ENCODE results near the gene BAG5.
"Not testable (repeated sequence)": the region's sequence is repeated elsewhere in the genome, so short reads cannot be mapped to it uniquely, and the experiment has no call there.

BAG5 gene

GRCh38 chr14:103562429-103563225, at the start of gene BAG5, which contains the start of gene COA8:
Gene BAG5 (minus strand): TSS chr14:103562657. CDS start chr14:103561164, 1,493 bp downstream.
Gene COA8 (plus strand): TSS chr14:103562960. CDS start chr14:103563002, 42 bp downstream.
- no peaks in the 10 kb centered on the region for H3K27me3 ChIP-seq (ENCODE audit: low read depth, low read length)
- H3K4me3 ChIP-seq (ENCODE audit: low read depth in 1 of 2, low read length in 2 of 2), result peak within 1 kb of the TSS; percentile 88 to 98
- H3K4me1 ChIP-seq (ENCODE audit: control insufficient read depth in 1 of 2, insufficient read depth in 2 of 2, low read length in 2 of 2), result peaks cover 12 to 43% of the 10 kb centered on the region in 2 donors

GRCh38 chr14:103611215-103611614, 48.8 kb upstream of the BAG5 start:
- H3K4me1 ChIP-seq (ENCODE audit: control insufficient read depth in 1 of 2, insufficient read depth in 2 of 2, low read length in 2 of 2), result peaks cover 0 to 19% of the 10 kb centered on the region in 2 donors
- peaks cover 0 to 5% of the 10 kb centered on the region in 2 donors for H3K9me3 ChIP-seq (ENCODE audit: control insufficient read depth in 1 of 2, low read length in 2 of 2)
- H3K4me3 ChIP-seq (ENCODE audit: low read depth in 1 of 2, low read length in 2 of 2), result peak overlapping the region in 1 of 2 donors; percentile 14
- no peaks in the 10 kb centered on the region for H3K27me3 ChIP-seq (ENCODE audit: low read depth, low read length)
- no peaks in the 10 kb centered on the region for H3K36me3 ChIP-seq (ENCODE audit: control insufficient read depth in 1 of 2, insufficient read depth in 2 of 2, low read length in 2 of 2)
- no peak overlapping the region for H3K27ac ChIP-seq (ENCODE audit: low read length)

More at GRCh38 chr14:103562429-103563225, at the start of gene BAG5, which contains the start of gene COA8:
- Histone ChIP-seq H3K36me3 (ENCODE audit: control insufficient read depth in 1 of 2, insufficient read depth in 2 of 2, low read length in 2 of 2) (peaks cover 24% of the 10 kb centered on the region in 2 donors), H3K27ac (ENCODE audit: low read length) (peak within 1 kb of the TSS; percentile 82), H3K9me3 (ENCODE audit: control insufficient read depth in 1 of 2, low read length in 2 of 2) (no peaks in the 10 kb centered on the region)

- H3K27ac ChIP-seq (ENCODE audit: low read length); H3K4me3 ChIP-seq (ENCODE audit: low read depth in 1 of 2, low read length in 2 of 2); H3K27me3 ChIP-seq (ENCODE audit: low read depth, low read length); H3K9me3 ChIP-seq (ENCODE audit: control insufficient read depth in 1 of 2, low read length in 2 of 2); H3K36me3 ChIP-seq (ENCODE audit: control insufficient read depth in 1 of 2, insufficient read depth in 2 of 2, low read length in 2 of 2): not testable (repeated sequence)
- H3K4me1 ChIP-seq (ENCODE audit: control insufficient read depth in 1 of 2, insufficient read depth in 2 of 2, low read length in 2 of 2), result peaks cover 0 to 19% of the 10 kb centered on the region in 2 donors
Observed at GRCh38 chr14:103609081-103609480, 46.6 kb upstream of the BAG5 start.

GRCh38 chr14:103607822-103608221, 45.4 kb upstream of the BAG5 start:
- Histone ChIP-seq H3K36me3 (ENCODE audit: control insufficient read depth in 1 of 2, insufficient read depth in 2 of 2, low read length in 2 of 2) (no peaks in the 10 kb centered on the region), H3K27ac (ENCODE audit: low read length) (no peak overlapping the region), H3K9me3 (ENCODE audit: control insufficient read depth in 1 of 2, low read length in 2 of 2) (peaks cover 0 to 5% of the 10 kb centered on the region in 2 donors), H3K4me1 (ENCODE audit: control insufficient read depth in 1 of 2, insufficient read depth in 2 of 2, low read length in 2 of 2) (peaks cover 0 to 19% of the 10 kb centered on the region in 2 donors), H3K27me3 (ENCODE audit: low read depth, low read length) (no peaks in the 10 kb centered on the region), H3K4me3 (ENCODE audit: low read depth in 1 of 2, low read length in 2 of 2) (peak overlapping the region; percentile 47 to 50)

GRCh38 chr14:103606963-103607668, 44.7 kb upstream of the BAG5 start:
- Histone ChIP-seq H3K4me3 (ENCODE audit: low read depth in 1 of 2, low read length in 2 of 2) (peak overlapping the region; percentile 47 to 50), H3K27ac (ENCODE audit: low read length) (no peak overlapping the region), H3K36me3 (ENCODE audit: control insufficient read depth in 1 of 2, insufficient read depth in 2 of 2, low read length in 2 of 2) (no peaks in the 10 kb centered on the region), H3K27me3 (ENCODE audit: low read depth, low read length) (no peaks in the 10 kb centered on the region), H3K9me3 (ENCODE audit: control insufficient read depth in 1 of 2, low read length in 2 of 2) (peaks cover 0 to 5% of the 10 kb centered on the region in 2 donors), H3K4me1 (ENCODE audit: control insufficient read depth in 1 of 2, insufficient read depth in 2 of 2, low read length in 2 of 2) (peaks cover 0 to 19% of the 10 kb centered on the region in 2 donors)

- no peaks in the 10 kb centered on the region for H3K36me3 ChIP-seq (ENCODE audit: control insufficient read depth in 1 of 2, insufficient read depth in 2 of 2, low read length in 2 of 2)
Observed at GRCh38 chr14:103604620-103605019, 42.2 kb upstream of the BAG5 start.

GRCh38 chr14:103600503-103600902, 38.0 kb upstream of the BAG5 start:
- Histone ChIP-seq H3K36me3 (ENCODE audit: control insufficient read depth in 1 of 2, insufficient read depth in 2 of 2, low read length in 2 of 2) (no peaks in the 10 kb centered on the region), H3K27ac (ENCODE audit: low read length) (no peak overlapping the region), H3K27me3 (ENCODE audit: low read depth, low read length) (no peaks in the 10 kb centered on the region), H3K4me1 (ENCODE audit: control insufficient read depth in 1 of 2, insufficient read depth in 2 of 2, low read length in 2 of 2) (peaks cover 4 to 7% of the 10 kb centered on the region in 2 donors), H3K9me3 (ENCODE audit: control insufficient read depth in 1 of 2, low read length in 2 of 2) (no peaks in the 10 kb centered on the region), H3K4me3 (ENCODE audit: low read depth in 1 of 2, low read length in 2 of 2) (no peak overlapping the region)

More at GRCh38 chr14:103604620-103605019, 42.2 kb upstream of the BAG5 start:
- peaks cover 0 to 19% of the 10 kb centered on the region in 2 donors for H3K4me1 ChIP-seq (ENCODE audit: control insufficient read depth in 1 of 2, insufficient read depth in 2 of 2, low read length in 2 of 2)
- no peak overlapping the region for H3K27ac ChIP-seq (ENCODE audit: low read length)
- no peaks in the 10 kb centered on the region for H3K9me3 ChIP-seq (ENCODE audit: control insufficient read depth in 1 of 2, low read length in 2 of 2)
- no peak overlapping the region for H3K4me3 ChIP-seq (ENCODE audit: low read depth in 1 of 2, low read length in 2 of 2)
- H3K27me3 ChIP-seq (ENCODE audit: low read depth, low read length), result no peaks in the 10 kb centered on the region

GRCh38 chr14:103597623-103598377, 35.3 kb upstream of the BAG5 start:
- Histone ChIP-seq H3K27me3 (ENCODE audit: low read depth, low read length) (no peaks in the 10 kb centered on the region), H3K27ac (ENCODE audit: low read length) (no peak overlapping the region), H3K36me3 (ENCODE audit: control insufficient read depth in 1 of 2, insufficient read depth in 2 of 2, low read length in 2 of 2) (no peaks in the 10 kb centered on the region), H3K4me1 (ENCODE audit: control insufficient read depth in 1 of 2, insufficient read depth in 2 of 2, low read length in 2 of 2) (peaks cover 4 to 14% of the 10 kb centered on the region in 2 donors), H3K9me3 (ENCODE audit: control insufficient read depth in 1 of 2, low read length in 2 of 2) (no peaks in the 10 kb centered on the region), H3K4me3 (ENCODE audit: low read depth in 1 of 2, low read length in 2 of 2) (no peak overlapping the region)

GRCh38 chr14:103594265-103594664, 31.8 kb upstream of the BAG5 start:
- Histone ChIP-seq H3K4me3 (ENCODE audit: low read depth in 1 of 2, low read length in 2 of 2) (no peak overlapping the region), H3K27me3 (ENCODE audit: low read depth, low read length) (no peaks in the 10 kb centered on the region), H3K9me3 (ENCODE audit: control insufficient read depth in 1 of 2, low read length in 2 of 2) (no peaks in the 10 kb centered on the region), H3K4me1 (ENCODE audit: control insufficient read depth in 1 of 2, insufficient read depth in 2 of 2, low read length in 2 of 2) (peaks cover 4 to 14% of the 10 kb centered on the region in 2 donors), H3K36me3 (ENCODE audit: control insufficient read depth in 1 of 2, insufficient read depth in 2 of 2, low read length in 2 of 2) (peaks cover 5 to 13% of the 10 kb centered on the region in 2 donors), H3K27ac (ENCODE audit: low read length) (no peak overlapping the region)

GRCh38 chr14:103593577-103593976, 31.1 kb upstream of the BAG5 start:
- no peak overlapping the region for H3K27ac ChIP-seq (ENCODE audit: low read length)
- H3K9me3 ChIP-seq (ENCODE audit: control insufficient read depth in 1 of 2, low read length in 2 of 2), result no peaks in the 10 kb centered on the region
- peaks cover 9 to 18% of the 10 kb centered on the region in 2 donors for H3K36me3 ChIP-seq (ENCODE audit: control insufficient read depth in 1 of 2, insufficient read depth in 2 of 2, low read length in 2 of 2)
- H3K4me1 ChIP-seq (ENCODE audit: control insufficient read depth in 1 of 2, insufficient read depth in 2 of 2, low read length in 2 of 2), result peaks cover 4 to 14% of the 10 kb centered on the region in 2 donors
- no peaks in the 10 kb centered on the region for H3K27me3 ChIP-seq (ENCODE audit: low read depth, low read length)
- H3K4me3 ChIP-seq (ENCODE audit: low read depth in 1 of 2, low read length in 2 of 2), result no peak overlapping the region

Measured in muscle layer of duodenum (tissue), 2 donors.